HTR-8/SVneo (cell line): Measurements from ENCODE around the gene NBPF4.
"Not testable (repeated sequence)": the region's sequence is repeated elsewhere in the genome, so short reads cannot be mapped to it uniquely, and the experiment has no call there.

ENCODE experiments used
- DNase-seq: peaks from one replicate; pipeline ENCODE4 v3.0.0; 2011; ENCODE audit warnings: low spot score, mixed read lengths; ENCODE audit not compliant: insufficient read length
- FAIRE-seq: peaks from 2 replicates; lab custom pipeline; 2011; peaks lifted over from hg19 to GRCh38; lab: Jason Lieb, UNC

Gene NBPF4, protein sequence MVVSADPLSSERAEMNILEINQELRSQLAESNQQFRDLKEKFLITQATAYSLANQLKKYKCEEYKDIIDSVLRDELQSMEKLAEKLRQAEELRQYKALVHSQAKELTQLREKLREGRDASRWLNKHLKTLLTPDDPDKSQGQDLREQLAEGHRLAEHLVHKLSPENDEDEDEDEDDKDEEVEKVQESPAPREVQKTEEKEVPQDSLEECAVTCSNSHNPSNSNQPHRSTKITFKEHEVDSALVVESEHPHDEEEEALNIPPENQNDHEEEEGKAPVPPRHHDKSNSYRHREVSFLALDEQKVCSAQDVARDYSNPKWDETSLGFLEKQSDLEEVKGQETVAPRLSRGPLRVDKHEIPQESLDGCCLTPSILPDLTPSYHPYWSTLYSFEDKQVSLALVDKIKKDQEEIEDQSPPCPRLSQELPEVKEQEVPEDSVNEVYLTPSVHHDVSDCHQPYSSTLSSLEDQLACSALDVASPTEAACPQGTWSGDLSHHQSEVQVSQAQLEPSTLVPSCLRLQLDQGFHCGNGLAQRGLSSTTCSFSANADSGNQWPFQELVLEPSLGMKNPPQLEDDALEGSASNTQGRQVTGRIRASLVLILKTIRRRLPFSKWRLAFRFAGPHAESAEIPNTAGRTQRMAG

DNA sequence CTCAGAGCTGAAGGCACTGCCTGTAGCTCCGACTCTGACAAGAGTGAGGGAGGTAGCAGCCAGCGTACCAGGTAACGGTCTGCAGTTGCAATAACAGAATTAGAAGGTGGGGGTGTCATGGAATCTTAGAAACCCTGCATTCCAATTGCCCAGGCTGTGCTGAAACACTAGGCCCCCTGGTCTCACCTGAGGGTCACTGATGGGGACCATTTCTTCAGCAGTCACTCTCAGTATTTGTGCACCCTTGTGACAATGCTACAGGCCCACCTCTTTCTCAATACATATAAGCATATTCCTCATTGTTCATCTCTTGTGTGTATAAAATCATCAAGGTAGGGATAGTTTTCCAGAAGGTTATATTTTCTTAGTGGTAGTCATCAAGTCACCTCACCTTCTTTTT is at the start of gene NBPF4:
Gene NBPF4 (minus strand): TSS at position 101 of the 400 bp plus-strand sequence. CDS start 315 bp downstream, outside the sequence.
- FAIRE-seq, DNase-seq: not testable (repeated sequence)

DNA sequence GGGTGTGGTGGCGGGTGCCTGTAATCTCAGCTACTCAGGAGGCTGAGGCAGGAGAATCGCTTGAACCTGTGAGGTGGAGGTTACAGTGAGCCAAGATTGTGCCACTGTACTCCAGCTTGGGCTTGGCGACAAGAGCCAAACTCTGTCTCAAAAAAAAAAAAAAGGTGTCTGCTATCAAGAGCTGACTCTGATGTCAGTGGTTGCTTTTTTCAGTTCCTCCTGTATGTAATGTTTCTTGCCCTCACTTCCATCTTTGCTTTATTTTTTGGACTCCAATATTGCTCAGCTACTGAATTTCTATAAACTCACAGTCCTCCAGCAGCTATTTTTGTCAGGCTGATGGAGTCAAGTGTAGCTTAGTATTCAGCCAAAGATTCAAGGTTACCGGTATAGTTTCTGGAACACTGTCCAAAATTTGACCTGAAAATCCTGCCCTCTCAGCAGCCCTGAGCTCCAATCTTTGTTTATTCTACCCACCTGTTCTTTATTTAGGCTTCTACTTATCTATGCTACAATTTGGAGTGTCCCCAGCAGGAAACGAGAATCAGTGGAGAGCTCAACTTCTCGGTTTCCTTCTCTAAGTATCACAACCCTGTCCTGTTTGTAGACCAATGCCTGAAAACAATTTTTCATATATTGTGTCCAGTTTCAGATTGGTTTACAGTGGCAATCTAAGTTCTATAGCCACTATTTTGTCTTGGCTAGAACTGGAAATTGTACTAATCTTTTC is 38.8 kb upstream of the NBPF4 start:
- not testable (repeated sequence) for DNase-seq, FAIRE-seq

DNA sequence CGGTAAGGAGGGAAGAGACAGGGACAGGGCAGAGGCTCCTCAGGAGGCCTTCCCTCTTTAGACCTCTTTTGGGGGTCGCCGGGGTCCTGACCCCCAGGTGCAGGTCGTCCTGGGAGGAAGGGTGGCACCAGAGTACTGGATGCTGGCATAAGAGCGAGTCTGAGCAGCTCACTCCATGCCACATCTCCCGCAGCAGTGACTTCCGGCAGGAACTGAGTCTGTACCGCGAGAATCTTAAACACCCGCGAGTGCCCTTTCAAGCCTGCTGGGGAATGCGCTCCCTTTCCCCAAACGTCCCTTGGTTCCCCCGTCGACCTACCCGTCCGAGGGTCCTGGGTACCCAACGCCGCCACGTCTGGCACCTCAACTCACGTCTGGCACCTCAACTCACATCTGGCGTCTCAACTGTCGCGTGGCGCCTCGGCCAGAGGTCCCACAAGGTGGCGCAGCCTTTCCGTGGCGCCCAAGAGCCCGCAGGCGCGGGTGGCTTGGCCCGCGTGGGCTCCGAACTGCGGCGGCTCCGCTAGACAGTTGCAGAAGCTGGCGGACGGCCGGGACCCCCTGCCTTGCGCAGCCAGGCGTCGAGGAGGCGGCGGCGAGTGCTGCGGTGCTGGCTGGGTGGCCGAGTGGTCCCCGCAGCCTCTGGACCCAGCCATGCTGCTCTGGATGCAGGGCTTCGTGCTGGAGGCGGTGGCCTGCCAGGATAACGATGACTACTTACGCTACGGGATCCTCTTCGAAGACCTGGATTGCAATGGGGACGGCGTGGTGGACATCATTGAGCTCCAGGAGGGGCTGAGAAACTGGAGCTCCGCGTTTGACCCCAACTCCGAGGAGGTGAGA is 28.8 kb upstream of the NBPF4 start:
- not testable (repeated sequence) for FAIRE-seq

DNA sequence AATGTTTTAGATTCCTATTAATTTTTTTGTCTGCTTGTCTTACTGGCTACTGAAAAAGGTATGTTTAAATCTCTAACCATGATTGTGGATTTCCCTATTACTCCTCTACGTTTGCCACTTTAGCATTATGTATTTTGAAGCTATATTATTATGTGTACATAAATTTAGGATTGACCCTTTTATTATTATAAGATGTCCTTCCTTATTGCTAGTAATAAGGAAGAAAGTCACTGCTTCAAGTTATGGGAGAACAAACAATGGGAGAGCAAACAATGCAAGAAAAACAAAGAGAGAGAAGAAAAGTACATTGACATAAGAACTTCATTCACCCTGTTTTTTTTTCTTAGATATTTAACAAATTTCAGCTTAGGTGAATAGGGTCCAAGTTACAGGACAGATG is 23.2 kb upstream of the NBPF4 start:
- DNase-seq, FAIRE-seq: not testable (repeated sequence)

More for the DNA sequence above, 28.8 kb upstream of the NBPF4 start:
- not testable (repeated sequence) for DNase-seq

DNA sequence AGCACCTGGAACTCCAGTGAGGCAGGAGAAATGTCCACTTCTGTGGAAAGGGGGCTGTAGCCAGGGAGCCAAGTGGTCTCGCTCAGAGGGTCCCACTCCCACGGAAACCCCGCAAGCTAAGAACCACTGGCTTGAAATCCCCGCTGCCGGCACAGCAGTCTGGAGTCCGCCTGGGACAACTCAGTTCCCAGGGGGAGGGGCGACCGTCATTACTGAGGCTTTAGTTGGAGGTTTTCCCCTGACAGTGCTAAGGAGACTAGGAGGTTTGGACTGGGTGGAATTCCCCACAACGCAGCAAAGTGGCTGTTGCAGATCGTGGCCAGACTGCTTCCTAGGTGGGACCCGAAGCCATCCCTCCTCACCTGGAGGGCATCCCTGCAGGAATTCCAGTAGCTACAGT is 18.1 kb upstream of the NBPF4 start:
- not testable (repeated sequence) for DNase-seq, FAIRE-seq

DNA sequence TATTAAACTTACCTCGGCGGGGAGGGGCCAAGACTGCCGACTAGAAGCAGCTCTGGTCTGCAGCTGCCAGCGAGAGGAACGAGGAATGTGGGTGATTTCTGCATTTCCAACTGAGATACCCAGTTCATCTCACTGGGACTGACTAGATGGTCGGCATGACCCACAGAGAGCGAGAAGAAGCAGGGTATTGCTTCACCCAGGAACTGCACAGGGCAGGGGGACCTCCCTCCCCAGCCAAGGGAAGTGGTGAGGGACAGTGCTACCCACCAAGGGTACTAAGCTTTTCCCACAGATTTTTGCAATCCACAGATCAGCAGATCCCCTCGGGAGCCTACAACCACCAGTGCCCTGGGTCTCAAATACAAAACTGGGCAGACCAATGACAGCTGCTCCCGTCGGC is 17.6 kb upstream of the NBPF4 start:
- not testable (repeated sequence) for FAIRE-seq, DNase-seq

DNA sequence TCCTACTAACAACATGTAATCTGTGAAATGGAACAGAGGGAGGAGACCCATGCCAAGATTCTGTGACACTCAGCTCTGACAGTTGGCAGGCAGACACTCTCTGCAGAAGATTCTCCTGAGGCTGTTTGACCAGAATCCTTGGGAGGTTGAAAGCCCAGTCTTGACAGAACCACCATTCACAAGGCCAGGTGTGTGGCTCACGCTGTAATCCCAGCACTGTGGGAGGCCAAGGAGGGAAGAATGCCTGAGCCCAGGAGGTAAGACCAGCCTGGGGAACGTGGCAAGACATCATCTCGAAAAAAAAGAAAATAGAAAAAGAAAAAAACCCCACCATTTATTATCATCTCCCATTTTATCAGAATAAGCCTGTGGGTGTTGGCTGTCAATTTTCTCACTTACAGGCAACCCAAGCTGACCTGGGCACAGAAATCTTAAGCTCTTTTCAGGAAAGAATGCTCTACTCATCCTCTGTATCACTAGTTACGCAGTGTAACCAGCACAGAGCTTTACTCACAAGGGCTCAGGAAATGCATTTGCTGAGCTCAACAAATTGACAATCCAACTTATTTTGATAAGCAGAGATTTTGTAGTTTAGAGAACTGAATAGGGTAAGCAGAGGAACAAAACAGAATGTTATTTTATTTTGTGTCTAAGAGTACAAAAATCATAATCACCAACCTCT is 16.8 kb upstream of the NBPF4 start:
- not testable (repeated sequence) for FAIRE-seq

DNA sequence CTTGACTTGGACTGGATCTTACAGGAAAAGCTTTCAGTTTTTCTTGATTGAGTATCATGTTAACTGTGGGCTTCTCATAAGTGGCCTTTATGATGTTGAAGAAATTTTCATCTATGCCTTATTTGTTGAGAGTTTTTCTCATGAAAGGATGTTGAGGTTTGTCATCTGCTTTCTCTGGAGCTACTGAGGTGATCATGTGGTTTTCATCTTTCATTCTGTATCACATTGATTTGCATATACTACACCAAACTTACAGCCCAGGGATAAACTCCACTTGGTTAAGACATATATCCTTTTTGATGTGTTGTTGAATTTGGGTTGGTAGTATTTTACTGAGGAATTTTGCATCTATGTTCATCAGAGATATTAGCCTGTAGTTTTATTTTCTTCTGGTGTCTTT is 11.6 kb upstream of the NBPF4 start:
- FAIRE-seq, DNase-seq: not testable (repeated sequence)

More for the DNA sequence above, 16.8 kb upstream of the NBPF4 start:
- DNase-seq: not testable (repeated sequence)

DNA sequence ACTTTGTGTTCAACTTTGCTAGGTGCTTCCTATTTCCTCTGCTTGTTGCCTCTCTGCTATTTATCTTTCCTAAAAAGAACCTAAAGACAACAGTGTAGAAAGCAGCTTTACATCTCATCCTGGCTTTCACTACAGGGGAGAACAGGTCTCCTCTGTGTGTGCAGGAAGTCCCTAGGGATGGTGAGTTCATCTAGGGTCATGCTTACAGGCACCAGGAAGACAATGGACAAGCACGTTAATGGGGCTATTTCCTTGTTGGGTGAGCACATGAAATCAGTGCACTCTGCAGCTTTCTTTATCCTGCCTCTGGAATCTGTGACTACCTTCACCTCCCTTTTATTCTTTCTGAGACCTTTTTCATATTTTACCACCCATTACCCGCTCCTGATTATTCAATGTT is 4.5 kb downstream of the NBPF4 start:
- FAIRE-seq, DNase-seq: not testable (repeated sequence)

DNA sequence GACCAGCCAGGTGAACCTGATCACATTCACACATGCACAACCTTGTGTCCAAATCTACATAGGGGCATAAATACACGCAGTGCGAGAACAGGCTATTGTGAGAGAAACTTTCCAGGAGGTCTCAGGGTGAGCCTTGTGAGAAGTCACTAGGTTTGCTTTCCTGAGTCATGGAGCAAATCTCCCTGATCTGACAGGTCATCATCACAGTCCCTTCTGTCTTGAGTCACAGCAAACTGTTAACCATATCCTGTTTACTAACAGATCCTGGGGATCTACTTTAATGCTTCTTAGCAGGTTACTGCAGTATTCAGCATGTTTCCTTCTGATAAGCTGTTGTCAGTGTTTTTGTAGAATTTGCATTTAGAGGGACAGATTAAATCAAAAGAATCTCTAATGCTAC is 8.6 kb downstream of the NBPF4 start:
- DNase-seq, FAIRE-seq: not testable (repeated sequence)

DNA sequence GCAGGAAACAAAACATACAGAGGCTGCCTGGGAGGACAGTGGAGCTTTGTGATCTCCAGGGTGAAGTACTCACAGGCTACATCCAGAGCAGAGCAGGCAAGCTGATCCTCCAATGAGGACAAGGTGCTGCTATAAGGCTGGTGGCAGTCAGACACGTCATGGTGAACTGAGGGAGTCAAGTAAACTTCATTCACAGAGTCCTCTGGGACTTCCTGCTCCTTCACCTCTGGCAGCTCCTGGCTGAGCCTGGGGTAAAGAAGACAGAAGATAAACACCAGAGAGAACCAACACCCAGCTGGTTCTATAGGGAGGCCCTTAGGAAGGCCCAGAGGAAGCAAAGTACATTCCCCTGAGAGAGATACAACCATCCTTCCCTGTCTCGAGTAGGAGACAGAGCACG is 11.7 kb downstream of the NBPF4 start:
- not testable (repeated sequence) for DNase-seq, FAIRE-seq

DNA sequence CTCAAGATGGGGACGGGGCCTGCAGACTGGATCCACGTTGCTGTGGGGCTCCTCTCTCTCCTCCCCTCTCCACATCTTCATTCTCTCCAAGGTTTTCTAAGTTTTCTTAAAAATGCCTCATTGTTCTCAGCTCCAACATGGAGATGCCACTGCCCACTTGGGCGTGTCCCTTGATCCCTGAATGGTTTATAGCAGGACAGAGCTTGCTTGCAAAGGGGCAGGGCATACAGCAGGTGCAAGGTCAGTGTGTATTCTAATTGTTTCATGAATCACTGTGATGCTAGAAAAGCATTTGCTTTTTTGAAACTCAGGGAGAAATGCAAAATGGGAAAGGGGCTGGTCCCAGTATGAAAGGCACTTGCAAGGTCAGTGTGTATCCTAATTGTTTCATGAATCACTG is 13.9 kb downstream of the NBPF4 start:
- FAIRE-seq, DNase-seq: not testable (repeated sequence)

DNA sequence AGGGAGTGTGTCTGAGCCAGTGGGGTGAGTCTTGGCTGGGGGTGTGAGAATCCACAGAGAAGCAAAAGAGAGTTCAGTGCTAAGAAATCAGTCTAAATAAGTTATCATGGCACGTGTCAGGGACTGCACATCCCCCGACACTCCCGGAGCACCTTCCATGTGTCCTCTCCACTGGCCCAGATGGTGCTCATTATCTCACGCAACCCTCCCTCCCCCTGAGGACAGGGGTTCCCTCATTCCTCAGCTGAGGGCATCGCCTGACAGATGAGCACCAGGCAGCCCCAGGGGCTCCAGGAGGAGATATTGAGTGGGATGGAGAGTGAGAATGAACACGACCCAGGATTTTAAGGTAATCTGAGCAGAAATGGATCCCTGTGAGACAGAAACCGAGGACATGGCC is 16.1 kb downstream of the NBPF4 start:
- not testable (repeated sequence) for FAIRE-seq

DNA sequence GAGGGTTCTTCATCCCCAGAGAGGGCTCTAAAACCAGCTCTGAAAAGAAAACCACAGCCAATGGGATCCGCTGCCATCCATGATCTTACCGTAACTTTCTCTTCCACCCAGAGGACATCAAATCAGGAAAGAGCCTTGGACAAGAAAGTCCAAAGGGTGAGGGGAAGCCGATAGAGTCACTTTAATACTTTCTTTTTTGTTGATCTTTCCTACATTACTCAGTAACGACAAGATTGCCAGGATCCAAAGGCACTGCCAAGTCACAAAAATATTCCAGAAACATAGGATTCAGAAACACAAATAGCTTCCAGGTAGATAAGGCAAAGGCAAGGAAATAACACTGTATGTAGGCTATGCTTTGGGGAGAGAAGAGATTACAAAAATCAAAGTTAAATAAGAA is 17.0 kb downstream of the NBPF4 start:
- not testable (repeated sequence) for FAIRE-seq, DNase-seq

More for the DNA sequence above, 16.1 kb downstream of the NBPF4 start:
- not testable (repeated sequence) for DNase-seq

DNA sequence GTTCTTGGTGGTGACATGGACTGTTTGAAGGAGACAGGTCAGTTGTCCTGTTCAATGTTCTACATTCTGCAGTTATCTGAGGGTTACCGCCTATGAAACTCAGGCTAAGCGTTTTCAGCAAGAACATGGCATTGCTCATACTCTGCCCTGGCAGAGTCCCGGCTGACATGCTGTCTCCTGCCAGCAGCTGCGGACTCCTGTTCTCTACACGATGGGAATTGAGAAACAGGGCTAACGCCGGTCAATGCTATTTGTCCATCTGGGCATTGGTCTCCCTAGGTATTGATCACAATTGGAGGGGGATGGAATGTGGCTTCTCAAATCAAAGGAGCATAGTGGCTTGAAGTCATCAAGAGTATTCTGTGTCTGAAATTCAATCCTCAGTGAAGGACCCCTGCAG is 20.6 kb downstream of the NBPF4 start:
- not testable (repeated sequence) for DNase-seq, FAIRE-seq

DNA sequence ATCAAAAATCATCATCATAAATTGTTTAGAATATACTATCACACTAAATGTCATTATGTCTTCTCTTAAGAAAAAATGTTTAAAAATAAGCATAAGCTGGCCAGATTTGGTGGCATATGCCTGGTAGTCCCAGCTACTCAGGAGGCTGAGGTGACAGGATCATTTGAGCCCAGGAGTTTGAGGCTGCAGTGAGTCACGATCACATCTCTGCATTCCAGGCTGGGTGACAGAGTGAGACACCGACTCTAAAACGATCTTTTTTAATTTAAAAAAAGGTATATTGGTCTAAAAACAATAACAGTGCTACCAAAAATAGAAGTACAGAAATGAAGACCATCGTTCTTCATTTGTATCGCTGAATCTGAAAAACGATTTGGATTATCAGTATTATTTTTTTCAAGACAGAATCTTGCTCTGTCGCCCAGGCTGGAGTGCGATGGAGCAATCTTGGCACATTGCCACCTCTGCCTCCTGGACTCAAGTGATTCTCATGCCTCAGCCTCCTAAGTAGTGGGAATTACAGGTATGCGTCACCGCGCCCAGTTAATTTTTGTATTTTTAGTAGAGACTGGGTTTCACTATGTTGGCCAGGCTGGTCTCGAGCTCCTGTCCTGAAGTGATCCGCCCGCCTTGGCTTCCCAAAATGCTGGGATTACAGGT is 26.2 kb downstream of the NBPF4 start:
- DNase-seq, FAIRE-seq: not testable (repeated sequence)

DNA sequence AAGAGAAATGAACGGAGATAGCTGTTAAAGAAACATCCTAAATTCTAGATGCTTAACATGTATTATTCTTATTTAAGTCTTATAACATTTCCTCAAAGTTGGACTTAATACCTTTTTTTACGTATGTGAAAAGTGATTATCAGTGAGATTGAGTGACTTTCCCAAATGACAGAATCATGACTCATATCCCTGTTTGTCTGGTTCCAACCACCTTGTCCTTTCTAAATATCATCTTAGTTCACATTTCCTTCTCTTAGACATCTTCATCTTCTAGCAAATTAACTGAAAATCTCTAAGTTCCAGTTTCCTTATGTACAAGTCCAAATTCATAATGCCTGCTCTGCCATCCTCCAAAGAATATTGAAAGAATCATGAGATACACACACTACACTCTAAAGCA is 26.9 kb downstream of the NBPF4 start:
- not testable (repeated sequence) for DNase-seq, FAIRE-seq
